HG02610 (cell line): Measurements from ENCODE around the gene C16orf86.

Experiments
- ATAC-seq: cut with Tn5 transposase; IDR thresholded peaks from one replicate; pipeline ENCODE4 v1.9.1; 2021; ENCODE audit warnings: mild to moderate bottlenecking, moderate library complexity; ENCODE audit not compliant: unreplicated experiment

The C16orf86 gene

DNA sequence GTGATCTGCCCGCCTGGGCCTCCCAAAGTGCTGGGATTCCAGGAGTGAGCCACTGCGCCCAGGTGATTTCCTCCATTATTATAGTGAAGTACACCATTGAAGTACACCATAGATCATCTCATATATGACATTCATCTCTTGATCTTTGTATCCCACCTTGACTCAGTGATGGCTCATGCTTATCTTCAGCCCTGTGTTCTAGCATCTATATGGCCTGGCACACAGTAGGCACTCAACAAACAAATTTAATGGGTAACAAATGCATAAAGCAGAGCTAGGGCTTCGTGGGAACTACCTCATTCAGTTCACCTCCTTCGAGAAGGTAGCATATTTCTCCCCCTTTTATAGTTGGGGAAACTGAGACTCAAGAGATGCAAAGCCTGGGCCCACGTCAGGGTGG is 1.0 kb upstream of the C16orf86 start:
- no peak for ATAC-seq

DNA sequence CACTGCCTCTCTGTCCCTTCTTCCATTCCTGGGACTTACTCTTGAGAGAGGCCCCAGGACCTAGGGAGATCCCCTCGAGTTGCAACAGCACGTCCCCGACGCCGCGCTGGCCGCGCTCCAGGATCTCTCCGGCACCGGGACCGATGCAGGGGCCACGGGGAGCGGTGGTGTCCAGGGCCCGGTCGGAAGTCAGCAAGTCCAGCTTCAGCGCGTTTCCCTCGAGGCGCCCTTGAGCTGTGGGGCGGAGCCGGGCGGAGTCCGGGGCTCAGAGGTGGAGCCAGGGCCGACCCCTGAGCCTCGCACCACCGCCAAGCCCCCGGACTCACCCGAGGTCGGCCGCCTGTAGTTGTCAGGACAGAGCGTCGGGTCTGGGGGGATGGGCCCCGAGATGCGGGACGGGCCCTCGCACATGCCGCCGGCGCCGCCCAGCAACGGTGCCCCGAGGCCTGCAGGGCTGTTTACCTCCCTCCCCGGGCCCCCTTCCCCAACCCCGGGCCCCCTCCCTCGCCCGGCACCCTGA is 522 bp upstream of the C16orf86 start:
- peak; percentile 12 for ATAC-seq

DNA sequence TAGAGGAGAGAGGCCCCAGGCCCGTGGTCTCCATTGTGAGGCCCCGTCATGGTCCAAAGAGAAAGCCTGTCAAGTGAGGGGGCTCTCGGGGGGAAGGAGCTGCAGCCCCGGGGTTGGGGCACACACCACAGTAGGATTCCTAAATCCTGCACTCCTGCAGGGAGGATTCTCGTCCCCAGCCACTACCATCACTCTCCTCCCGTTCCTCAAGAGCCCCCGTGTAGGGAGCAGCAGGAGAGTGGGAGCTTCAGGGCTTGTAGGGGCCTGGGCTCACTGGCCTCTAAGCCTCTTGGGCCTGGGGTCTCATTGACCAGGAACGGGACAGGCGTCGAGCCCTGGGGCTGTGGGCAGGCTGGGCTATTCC is 821 bp downstream of the C16orf86 start:
- ATAC-seq, result no peak

DNA sequence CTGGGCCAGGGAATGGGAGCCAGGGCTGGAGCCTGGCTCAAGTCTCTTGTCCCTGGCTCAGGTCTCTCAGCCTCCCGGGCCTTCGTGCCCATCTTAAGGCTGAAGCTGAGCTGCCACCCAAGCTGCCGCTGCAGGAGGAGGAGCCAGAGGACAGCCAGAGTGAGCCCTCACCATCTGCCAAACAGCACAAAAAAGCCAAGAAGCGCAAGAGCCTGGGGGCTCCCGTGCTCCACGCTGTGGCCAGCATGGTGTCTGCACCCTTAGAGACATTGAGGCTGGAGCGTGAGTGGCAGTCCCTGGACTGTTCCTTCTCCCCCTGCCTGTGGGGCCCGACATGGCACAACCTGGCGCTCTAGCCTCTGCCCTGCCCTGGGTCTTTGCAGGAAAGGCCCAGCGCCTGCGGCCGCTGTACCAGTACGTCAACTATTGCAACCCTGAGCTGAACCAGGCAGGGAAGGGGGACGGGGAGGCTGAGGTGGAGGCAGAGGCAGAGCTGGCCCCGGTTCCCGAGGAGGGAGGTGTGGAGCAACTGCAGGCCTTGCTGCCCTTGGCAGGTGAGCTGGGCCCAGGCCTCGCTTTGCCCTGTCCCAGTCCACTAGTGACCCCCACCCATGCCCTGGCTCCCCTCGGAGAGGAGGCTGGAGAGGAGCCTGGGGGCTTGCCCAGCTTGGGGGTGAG is 1.3 kb downstream of the C16orf86 start:
- ATAC-seq, result peak; percentile 65

DNA sequence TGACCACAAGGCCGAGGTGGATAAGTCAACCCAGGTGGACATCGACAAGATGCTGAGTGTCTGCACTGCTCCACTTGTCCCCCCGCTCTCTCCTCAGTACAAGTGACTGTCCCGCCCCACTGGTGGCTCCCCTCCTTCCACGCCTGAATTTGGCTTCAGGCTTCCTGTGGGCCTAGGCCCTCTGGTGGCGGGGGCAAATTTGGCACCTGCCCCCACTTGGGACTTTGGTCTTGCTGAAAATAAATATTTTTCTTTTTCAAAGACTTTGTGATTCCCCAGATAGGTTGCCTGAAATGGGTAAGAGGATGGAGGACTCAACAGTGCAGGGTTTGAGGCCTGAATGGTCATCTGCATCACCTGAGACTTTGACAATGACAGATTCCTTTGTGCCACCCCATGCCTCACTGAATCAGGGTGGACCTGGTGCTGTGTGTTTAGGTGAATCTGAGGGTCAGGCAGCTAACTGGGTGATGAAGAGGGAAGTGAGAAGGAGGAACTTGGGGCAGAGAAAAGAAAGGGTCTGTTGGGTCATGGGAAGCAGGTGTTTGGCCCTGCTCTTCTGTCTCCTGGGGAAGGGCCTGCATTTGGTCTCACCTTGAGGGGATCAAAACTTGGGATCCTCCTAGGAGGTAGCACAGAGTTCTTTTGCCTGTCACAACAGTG is 2.0 kb downstream of the C16orf86 start:
- ATAC-seq, result no peak

DNA sequence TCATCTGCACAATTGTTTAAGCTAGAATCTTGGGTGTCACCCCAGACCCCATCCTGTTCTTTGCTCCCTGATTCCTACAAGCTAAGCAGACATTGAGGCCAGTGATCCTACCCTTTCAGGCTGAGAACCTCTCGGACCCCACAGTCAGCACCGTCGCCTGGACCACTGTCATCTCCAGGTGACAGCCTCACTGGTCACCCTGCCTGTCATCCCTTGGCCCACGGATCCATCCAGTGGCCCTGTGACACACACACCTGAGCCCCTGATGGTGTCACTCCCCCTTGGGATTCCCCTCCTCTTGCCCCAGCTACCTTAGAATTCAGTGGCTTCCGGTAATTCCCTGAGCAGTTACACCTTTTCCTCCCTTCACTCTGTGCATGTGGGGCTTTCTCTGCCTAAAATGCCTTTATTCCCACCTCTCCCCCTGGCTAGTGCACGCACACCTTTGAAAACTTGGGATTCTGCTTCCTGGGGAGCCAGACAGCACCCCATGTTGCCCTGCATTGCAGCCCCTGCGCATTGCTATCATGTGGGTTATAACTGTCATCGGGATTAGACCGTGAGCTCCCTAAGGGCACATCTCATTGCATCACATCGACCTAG is 3.0 kb downstream of the C16orf86 start:
- no peak for ATAC-seq

DNA sequence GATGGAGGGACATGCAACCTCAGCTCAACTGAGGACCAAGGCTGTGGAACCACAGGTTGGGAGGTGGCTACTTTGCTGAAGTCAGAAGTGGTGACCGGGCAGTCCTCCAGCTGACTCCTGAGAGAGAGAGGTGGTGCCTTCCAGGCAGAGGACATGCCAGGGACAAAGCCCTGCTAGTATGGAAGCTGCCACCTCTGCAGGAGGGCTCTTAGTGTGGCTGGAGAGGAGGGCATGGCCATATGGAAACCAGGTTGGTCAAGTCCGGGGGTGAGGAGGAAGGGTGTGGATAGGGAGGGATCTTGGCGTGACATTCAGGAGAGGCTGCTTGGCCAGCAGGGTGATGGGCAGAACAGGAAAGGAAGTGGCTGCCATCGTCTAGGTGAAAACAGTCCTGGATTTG is 5.7 kb downstream of the C16orf86 start:
- no peak for ATAC-seq

DNA sequence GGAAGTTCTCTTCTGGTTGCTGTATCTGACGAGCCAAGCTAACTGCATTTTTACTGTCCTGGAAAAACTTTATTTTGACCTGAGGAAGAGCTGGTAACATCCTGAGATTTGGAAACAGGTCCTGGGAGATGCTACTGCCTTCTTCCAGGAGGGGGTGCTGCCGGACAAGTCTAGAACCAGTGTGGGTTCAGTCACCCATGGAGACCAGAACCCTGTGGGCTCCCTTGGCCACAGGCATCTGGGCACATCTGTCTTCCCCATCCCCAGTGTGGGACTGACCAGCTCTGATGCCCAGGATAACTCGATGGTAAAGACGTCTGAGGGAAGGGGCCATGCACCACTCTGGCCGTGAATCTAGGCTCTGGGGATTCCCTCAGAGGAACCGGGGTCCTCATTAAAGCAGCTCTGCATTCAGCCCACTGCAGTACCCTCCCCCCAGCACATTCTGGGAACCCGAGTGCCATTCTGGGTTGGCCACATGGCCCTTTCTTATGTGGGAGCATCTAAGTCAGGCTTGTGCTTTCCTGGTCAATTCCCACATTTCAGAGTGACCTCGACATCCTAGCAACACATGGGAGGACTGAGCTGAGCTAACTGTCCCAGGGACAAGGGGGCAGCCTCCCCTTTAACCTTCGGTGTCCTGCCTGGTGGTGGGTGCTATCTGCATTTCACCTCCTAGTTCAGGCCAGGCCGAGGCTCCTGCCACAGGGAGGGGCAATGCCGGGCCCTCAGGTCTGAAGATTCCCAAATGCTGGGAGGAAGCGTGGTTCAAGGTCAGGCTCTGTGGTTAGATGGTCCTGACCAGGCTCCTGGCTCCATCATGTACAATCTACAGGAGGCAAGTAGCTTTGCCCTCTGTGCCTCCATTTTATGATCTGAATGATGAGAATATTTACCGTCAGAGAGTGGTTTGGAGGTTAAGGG is 6.4 kb downstream of the C16orf86 start:
- no peak for ATAC-seq

DNA sequence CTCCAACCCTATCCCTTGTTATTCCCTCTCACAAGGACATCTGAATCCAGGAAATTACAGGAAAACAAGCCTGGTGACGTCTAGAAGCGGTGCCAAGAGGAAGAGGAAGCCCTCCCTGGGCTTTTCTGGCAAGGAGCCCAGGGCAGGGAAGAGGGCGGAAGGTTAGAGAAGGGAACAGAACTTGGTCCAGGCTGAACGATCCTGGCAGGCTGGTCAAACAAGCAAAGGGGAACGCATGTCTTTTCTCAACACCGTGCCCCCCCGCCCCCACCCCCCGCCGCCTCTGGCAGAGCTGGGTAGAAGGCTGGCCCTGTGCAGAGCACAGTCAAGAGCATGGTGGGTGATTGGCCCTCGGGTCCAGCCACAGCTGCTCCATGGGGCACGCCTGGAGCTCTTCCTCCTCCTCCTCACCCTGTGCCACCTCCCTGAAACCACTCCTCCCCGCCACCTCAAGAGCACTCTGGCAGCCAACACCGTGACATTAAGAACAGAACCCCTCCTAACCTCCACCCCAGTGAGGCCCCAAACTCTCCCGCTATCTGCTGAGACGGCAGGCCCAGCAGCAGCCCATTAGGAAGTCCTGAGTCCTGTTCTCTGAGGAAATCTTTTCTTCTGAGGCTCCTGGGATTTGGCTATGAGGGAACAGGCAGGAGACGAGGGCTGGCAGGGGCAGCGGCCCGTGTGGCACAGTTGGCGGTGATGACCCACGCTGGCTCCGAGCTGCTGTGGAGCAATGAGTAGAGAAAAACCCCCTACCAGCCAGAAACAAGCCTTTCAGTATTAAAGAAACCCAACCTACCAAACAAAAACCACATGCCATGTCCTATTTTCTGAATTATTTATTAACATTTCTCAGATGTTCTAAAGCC is 7.3 kb downstream of the C16orf86 start:
- no peak for ATAC-seq

DNA sequence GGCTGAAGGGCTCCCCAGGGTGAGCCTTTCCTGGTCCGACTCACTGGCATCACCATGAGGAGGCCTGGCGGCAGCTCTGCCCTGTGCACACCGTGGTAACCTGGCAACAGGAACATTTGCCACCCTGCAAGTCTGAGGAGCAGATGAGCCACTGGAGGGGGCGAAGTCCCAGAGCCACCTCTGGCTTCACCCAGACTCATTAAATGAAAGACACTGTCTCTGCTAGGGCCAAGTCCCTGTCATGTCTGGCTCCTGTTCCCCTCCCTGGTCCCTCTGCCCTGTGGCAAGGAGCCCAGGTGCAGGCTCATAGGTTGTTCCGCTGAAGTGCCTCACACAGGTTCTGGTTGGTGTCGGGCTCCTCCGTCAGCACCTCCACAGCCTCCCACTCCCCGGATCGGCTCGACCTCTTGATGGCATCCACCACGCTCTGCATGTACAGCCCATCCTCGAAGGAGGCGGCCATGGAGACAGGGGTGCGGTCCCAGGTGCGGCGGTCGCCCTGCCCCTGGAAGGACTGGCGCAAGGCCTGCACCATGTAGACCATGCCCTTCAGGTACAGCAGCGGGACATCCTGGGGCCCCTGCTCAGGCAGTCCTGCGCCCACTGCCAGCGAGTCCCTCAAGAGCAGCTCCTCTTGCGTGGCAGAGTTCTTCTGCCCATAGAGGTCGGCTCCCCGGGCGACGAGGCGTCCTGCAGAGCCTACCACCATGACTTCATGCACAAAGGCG is 8.4 kb downstream of the C16orf86 start:
- ATAC-seq, result no peak

DNA sequence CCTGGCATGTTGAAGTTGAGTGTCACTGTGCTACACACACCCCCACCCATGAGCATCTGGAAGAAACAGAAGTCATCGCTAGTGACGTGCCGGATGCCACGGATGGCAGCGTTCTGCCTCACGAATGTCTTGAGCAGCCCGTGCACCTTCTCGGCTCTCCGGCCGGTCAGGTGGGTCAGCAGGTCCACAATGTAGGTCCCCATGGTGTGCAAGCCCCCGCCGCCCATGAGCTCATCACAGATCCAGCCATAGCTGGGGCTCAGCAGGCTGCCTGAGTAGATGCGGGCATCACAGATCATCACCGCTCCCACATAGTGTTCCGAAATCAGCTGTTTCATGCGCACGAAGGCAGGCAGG is 8.9 kb downstream of the C16orf86 start:
- no peak for ATAC-seq

DNA sequence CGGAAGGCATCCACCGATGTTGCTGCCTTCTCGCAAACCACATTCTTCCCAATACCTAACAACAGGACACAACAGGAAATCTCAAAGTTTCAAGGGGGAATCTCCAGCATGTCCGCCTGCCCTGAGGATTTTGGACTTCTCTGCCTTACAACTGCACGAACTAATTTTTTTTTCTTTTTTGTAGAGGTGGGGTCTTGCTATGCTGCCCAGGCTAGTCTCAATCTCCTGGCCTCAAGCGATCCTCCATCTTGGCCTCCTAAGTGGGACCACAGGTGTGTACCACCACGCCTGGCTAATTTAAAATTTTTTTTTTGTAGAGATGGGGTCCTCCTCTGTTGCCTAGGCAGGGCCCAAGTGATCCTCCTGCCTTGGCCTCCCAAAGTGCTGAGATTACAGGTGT is 9.4 kb downstream of the C16orf86 start:
- ATAC-seq, result no peak

DNA sequence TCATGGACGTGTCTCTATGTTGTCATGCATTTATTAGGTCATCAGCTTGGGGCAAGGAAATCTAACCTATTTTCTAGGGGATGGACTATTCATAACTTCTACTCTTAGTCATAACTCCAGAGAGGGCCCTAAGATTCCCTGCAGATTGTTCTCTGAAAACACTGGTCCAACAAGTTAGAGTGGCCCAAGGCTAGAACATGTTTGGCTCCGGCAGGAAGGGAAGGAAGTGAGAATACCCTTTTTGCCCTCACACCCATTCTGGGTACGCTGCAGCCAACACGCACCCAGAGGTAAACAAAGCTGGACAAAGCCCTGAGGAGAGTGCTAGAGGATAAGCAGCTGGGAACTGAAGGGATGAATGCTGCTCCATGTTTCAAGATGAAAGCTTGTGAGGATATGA is 9.9 kb downstream of the C16orf86 start:
- ATAC-seq, result no peak

DNA sequence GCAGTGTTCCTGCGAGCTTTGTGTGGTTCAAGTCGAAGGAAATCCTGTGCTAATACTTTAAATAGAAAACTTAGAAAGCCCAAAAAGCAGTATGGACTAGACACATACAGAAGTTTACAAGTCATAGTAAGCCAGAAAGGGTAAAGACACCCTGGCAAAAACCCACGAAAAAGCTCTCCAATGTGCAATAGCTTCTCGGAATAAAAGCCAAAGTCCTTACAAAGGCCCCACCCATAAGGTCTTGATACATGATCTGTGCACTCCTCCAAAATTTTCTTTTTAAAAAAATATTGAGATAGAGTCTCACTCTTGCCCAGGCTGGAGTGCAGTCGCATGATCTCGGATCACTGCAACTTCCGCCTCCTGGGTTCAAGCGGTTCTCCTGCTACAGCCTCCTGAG is 10.3 kb downstream of the C16orf86 start:
- no peak for ATAC-seq

DNA sequence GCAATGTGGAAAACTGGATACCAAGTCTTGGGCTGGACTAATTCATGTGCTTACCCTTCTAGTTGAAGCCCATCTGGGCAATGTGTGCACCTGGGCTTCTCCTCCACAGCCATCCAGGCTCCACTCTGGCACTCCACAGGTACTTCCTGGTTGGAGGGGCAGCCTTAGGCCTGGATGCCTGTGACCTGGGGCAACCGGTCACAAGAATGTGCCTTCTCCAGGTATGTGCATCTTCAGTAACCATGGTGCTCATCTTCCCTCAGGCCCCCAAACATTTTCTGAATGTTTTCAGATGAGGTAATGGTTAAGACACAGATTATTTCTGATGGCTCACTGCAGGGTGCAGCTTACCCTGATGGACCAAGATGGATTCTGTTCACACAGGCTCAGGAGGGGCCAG is 11.1 kb downstream of the C16orf86 start:
- ATAC-seq, result no peak

DNA sequence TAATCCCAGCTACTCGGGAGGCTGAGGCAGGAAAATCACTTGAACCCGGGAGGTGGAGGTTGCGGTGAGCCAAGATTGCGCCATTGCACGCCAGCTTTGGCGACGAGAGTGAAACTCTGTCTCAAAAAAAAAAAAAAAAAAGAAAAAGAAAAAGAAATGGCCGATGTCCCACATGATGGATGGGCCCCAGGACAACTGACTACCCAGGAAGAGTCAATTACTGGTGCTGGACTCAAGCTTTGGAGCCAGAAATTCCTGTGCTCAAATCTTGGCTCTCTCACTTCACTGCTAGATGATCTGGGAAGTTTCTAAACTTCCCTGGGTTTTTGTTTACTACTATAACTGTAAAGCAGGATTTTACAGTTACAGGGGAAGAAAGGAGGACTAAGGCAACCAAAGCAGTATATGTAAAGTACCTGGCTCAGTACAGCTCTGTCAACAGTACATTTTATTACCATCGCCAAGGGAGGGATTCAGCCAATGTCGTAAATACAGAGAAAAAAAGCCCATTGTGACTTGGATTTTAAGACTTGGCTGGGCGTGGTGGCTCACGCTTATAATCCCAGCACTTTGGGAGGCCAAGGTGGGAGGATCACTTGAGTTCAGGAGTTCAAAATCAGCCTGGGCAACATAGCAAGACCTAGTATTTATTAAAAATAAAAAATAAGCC is 11.9 kb downstream of the C16orf86 start:
- ATAC-seq, result no peak

DNA sequence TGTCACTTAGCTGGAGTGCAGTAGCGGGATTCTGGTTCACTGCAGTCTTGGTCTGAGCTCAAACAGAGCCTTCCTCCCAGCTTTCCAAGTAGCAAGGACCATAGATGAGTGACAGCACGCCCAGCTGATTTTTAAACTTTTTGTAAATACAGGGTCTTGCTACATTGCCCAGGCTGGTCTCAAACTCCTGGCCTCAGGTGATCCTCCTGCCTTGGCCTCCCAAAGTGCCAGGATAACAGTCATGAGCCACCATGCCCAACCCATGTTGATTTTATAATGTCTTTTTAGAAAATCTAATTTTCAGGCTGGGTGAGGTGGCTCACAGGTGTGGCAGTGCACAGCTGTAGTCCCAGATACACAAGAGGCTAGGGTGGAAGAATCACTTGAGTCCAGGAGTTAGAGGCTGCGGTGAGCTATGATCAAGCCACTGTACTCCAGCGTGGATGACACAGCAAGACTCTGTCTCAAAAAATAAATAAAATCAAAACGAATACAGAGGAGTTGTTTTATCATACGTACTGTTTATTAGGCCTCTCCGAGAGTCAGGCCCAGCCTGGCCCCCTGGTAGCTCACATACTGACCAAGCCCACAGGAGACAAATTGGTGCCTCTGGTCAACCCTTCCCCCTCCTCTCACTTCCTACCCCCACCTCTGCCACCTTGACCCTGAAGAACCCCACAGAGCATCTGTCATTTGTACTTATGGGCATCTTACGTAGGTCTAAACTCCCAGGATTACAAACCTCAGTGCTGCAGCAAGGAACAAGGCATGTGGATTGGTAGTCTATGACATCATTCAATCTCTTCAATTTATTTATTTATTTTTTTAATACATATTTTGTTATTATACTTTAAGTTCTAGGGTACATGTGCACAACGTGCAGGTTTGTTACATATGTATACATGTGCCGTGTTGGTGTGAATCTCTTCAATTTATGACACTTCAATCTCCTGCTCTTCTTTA is 13.6 kb downstream of the C16orf86 start:
- no peak for ATAC-seq

DNA sequence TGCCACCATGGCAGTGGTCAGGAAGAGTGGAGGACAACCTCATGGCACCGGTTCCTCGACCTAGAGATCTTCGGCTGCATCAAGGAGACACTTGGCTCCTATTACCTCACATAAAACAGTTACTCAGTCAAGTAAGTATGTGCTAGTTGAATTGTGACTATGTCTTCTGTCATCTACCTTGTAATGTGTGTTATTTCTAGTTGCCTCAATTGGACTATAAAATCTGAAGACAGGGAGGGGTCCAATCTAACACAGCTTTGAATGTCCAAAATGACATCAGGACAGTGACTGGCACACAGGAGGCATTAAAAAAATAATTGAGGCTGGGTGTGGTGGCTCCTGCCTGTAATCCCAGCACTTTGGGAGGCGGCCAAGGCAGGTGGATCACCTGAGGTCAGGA is 17.2 kb downstream of the C16orf86 start:
- ATAC-seq, result no peak
